Psoas muscle (tissue), 8 donors: ENCODE data around the gene TMEM51. TPM values are rescaled to one million over a fixed set of nuclear protein-coding genes. Genes with fewer than 3 reads are reported as not detected.

Experiments used
- ATAC-seq, 4 donors: fragments of 200-7000 bp; cut with Tn5 transposase; one replicate each; pipeline ENCODE4 v1.9.1; 2020; ENCODE audit warnings: moderate library complexity in 3 of 4, mild to moderate bottlenecking in 2 of 4
- DNase-seq, 2 donors: peaks; one replicate each; pipeline ENCODE4 v3.0.0-alpha.2; 2020
- H3K27ac ChIP-seq: fragments of 200-600 bp; one replicate; pipeline ENCODE4 v1.8.0; 2022
- H3K27me3 ChIP-seq, 3 donors: fragments of 200-600 bp in 1 of 3; one replicate each; pipeline versions ENCODE4 v1.6.1 to v1.8.0; 2013 to 2022; ENCODE audit warnings: low read length in 2 of 3, mild to moderate bottlenecking in 2 of 3, moderate library complexity in 1 of 3; ENCODE audit not compliant: insufficient read depth in 3 of 3
- H3K36me3 ChIP-seq, 2 donors: fragments of 200-600 bp in 1 of 2; one replicate each; pipeline versions ENCODE4 v1.6.1 to v1.8.0; 2013 to 2022; ENCODE audit warnings: low read depth in 1 of 2, mild to moderate bottlenecking in 1 of 2, moderate library complexity in 1 of 2; ENCODE audit not compliant: insufficient read depth in 1 of 2
- H3K4me1 ChIP-seq: fragments of 200-600 bp; one replicate; pipeline ENCODE4 v1.8.0; 2022
- H3K4me3 ChIP-seq: fragments of 200-600 bp; one replicate; pipeline ENCODE4 v1.8.0; 2022; ENCODE audit warnings: mild to moderate bottlenecking
- H3K9me3 ChIP-seq: fragments of 200-600 bp; one replicate; pipeline ENCODE4 v1.8.0; 2022
- CTCF ChIP-seq: fragments of 200-600 bp; IDR thresholded peaks from one replicate; pipeline ENCODE4 v1.8.0; 2022; ENCODE audit warnings: antibody characterized with exemption
- WGBS, 3 donors: extraction: QIAGEN DNeasy Blood & Tissue Kit; methylation state at CpG; one replicate each; pipeline versions ENCODE4 v1.1.6 to v1.1.7; 2013; 5-methylcytosine and 5-hydroxymethylcytosine counted together
- intact Hi-C, 2 donors: fragments of 100-400 bp; cut with DNase I; formaldehyde crosslinking; loops; one replicate each; pipeline versions ENCODE4 v1.11.0 to v1.14.2; 2022
- polyA plus RNA-seq, 3 donors: library from polyadenylated mRNA; stranded (reverse); fragments of 200-250 nt; gene quantifications; one replicate each; pipeline ENCODE4 v1.2.3, GENCODE V29; 2013
- total RNA-seq, 4 donors: library from RNA; stranded (reverse); fragmentation: NEBNext Ultra II Directional in 2 of 4; extraction: Animal tissue kit (Norgen Biotek cat#: 25700) in 2 of 4; gene quantifications; one replicate each; pipeline versions ENCODE4 v1.2.1 to v1.2.4, GENCODE V29; 2021 to 2023
- donor health status: healthy with polysubstance abuse.
- donor health status: DM: no; HTN: no; CAD: no; lungs with moderate emphysema.
- donor health status: Bipolar disorder and iron deficiency.
- donor health status: healthy.
- donor health status: DM: yes; HTN: yes; CAD: no.
- donor health status: DM: no; HTN: no; CAD: no.
- donor health status: DM: no; HTN: no; CAD: no.
- donor health status: DM: yes; HTN: yes; CAD: no.

The TMEM51 gene
- total and polyA plus RNA-seq, 7 donors: 0.67 to 1.7 (median 0.97) TPM

DNA sequence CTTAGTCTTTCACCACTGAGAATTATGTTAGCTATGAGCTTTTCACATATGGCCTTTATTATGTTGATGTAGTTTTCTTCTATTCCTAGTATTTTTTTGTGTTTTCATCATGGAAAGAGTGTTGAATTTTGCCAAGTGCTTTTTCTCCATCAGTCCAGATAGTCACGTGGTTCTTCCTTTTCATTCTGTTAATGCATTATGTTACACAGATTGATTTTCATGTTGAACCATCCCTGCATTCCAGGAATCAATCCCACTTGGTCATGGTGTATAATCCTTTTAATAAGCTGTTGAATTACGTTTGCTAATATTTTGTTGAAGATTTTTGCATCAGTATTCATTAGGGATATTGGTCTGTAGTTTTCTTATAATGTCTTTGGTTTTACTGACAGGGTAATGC is 111.2 kb downstream of the TMEM51 start:
- Histone ChIP-seq H3K27me3 (peaks cover 0 to 13% (median 0%) of the 10 kb centered on the region in 3 donors), H3K9me3 (no peaks in the 10 kb centered on the region), H3K27ac (no peak overlapping the region), H3K4me1 (peaks cover 2% of the 10 kb centered on the region), H3K4me3 (no peak overlapping the region), H3K36me3 (no peaks in the 10 kb centered on the region)
- TF ChIP-seq CTCF: no peak
- DNase-seq (no peak), ATAC-seq (no peak)
- WGBS, 3 donors: 25 to 50% (median 33%) methylated on average over 2 of the region's 2 CpGs
- intact Hi-C loops: no loop called here

Other genes with a start within 250 kb of the TMEM51 start
- under 1 TPM in 2 of 4 donors, not detected in 2; 0.06 to 0.24 TPM for gene FHAD1, start 93.5 kb downstream of the TMEM51 start, total RNA-seq
- gene FHAD1, start 93.5 kb downstream of the TMEM51 start, polyA plus RNA-seq: under 1 TPM in 1 of 3 donors, not detected in 2; 0.03 TPM